KMS-11 (cell line): ENCODE measurements around the gene POLR2I.

Source experiments
- H2AFZ ChIP-seq: fragments of 200-600 bp; sonication (generic); 2 replicates; pipeline ENCODE4 v1.6.1; 2016; ENCODE audit warnings: antibody characterized with exemption, mixed run types, low read depth
- H3K27ac ChIP-seq: fragments of 200-600 bp; sonication (generic); 2 replicates; pipeline ENCODE4 v1.6.1; 2016; ENCODE audit warnings: mild to moderate bottlenecking, mixed run types
- H3K27me3 ChIP-seq: fragments of 200-600 bp; sonication (generic); 2 replicates; pipeline ENCODE4 v1.6.1; 2017; ENCODE audit warnings: mild to moderate bottlenecking, low read depth, mixed run types, moderate library complexity; ENCODE audit not compliant: insufficient read depth
- H3K36me3 ChIP-seq: fragments of 200-600 bp; sonication (generic); 2 replicates; pipeline ENCODE4 v1.6.1; 2017; ENCODE audit warnings: mild to moderate bottlenecking, mixed run types; ENCODE audit not compliant: insufficient read depth
- H3K4me1 ChIP-seq: fragments of 200-600 bp; sonication (generic); 2 replicates; pipeline ENCODE4 v1.6.1; 2016; ENCODE audit warnings: mild to moderate bottlenecking, low read depth, mixed run types; ENCODE audit not compliant: poor library complexity, severe bottlenecking
- H3K4me2 ChIP-seq: fragments of 200-600 bp; sonication (generic); 2 replicates; pipeline ENCODE4 v1.7.0; 2016; ENCODE audit warnings: mild to moderate bottlenecking, mixed run types
- H3K4me3 ChIP-seq: fragments of 200-600 bp; sonication (generic); IDR thresholded peaks from 2 replicates; pipeline ENCODE4 v1.6.1; 2017; ENCODE audit warnings: low read depth, low read length, mixed read lengths; ENCODE audit not compliant: insufficient read depth
- H3K79me2 ChIP-seq: fragments of 200-600 bp; sonication (generic); 2 replicates; pipeline ENCODE4 v1.6.1; 2016; ENCODE audit warnings: low read depth, mixed run types; ENCODE audit not compliant: insufficient read depth
- H3K9ac ChIP-seq: fragments of 200-600 bp; sonication (generic); 2 replicates; pipeline ENCODE4 v1.6.1; 2016; ENCODE audit warnings: mild to moderate bottlenecking, mixed run types
- H4K20me1 ChIP-seq: fragments of 200-600 bp; sonication (generic); 2 replicates; pipeline ENCODE4 v1.6.1; 2016; ENCODE audit warnings: mild to moderate bottlenecking, mixed run types; ENCODE audit not compliant: insufficient read depth
- CTCF ChIP-seq: fragments of 200-600 bp; sonication (generic); conservative IDR thresholded peaks from 2 replicates; pipeline ENCODE4 v1.6.1; 2017; ENCODE audit warnings: low read depth, mild to moderate bottlenecking, antibody characterized with exemption, low read length, moderate library complexity, mixed read lengths

POLR2I gene

DNA sequence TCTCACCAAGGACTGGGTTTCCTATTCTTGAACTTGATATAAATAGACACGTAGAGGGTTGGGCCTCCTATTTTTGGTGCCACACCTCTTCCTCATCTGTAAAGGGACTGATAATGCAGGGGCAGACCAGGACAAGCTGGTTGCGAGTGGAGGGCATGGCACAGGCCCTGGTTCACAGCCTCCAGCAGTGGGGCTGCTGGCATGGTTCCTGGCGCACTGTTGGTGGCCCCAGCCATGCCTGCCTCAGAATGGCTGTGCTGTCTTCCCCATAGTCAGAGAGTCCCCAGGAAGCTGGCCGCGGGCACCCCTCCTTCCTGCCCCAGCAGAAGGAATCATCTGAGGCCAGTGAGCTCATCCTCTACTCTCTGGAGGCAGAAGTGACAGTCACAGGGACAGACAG is 14.2 kb downstream of the POLR2I start:
- H3K4me1 ChIP-seq = peaks cover 2% of the 10 kb centered on the region
- no peak overlapping the region for H3K27ac ChIP-seq
- H4K20me1 ChIP-seq = no peaks in the 10 kb centered on the region
- TF ChIP-seq CTCF = no peak
- H3K79me2 ChIP-seq = no peaks in the 10 kb centered on the region
- H2AFZ ChIP-seq = no peak overlapping the region
- no peaks in the 10 kb centered on the region for H3K27me3 ChIP-seq
- no peak overlapping the region for H3K4me2 ChIP-seq
- no peak overlapping the region for H3K4me3 ChIP-seq
- H3K9ac ChIP-seq = no peak overlapping the region
- H3K36me3 ChIP-seq = no peaks in the 10 kb centered on the region; the same call in 1 of the 2 replicates

- H3K9ac ChIP-seq = no peak overlapping the region
- no peaks in the 10 kb centered on the region for H3K4me1 ChIP-seq
Observed at GRCh38 chr19:36099166-36099785, 15.4 kb downstream of the POLR2I start.

GRCh38 chr19:36097036-36097435 is 17.6 kb downstream of the POLR2I start:
- no peak overlapping the region for H3K9ac ChIP-seq
- no peaks in the 10 kb centered on the region; the same call in 1 of the 2 replicates for H3K36me3 ChIP-seq
- H4K20me1 ChIP-seq = no peaks in the 10 kb centered on the region
- no peak overlapping the region for H3K27ac ChIP-seq
- no peak overlapping the region for H3K4me3 ChIP-seq
- H3K4me2 ChIP-seq = no peak overlapping the region
- H3K79me2 ChIP-seq = no peaks in the 10 kb centered on the region
- TF ChIP-seq CTCF = no peak
- H3K4me1 ChIP-seq = no peaks in the 10 kb centered on the region
- H2AFZ ChIP-seq = no peak overlapping the region
- H3K27me3 ChIP-seq = no peaks in the 10 kb centered on the region

More at GRCh38 chr19:36099166-36099785, 15.4 kb downstream of the POLR2I start:
- Histone ChIP-seq H3K27ac (no peak overlapping the region), H2AFZ (no peak overlapping the region), H3K4me2 (no peak overlapping the region), H3K4me3 (no peak overlapping the region), H4K20me1 (no peaks in the 10 kb centered on the region), H3K79me2 (no peaks in the 10 kb centered on the region), H3K27me3 (no peaks in the 10 kb centered on the region), H3K36me3 (no peaks in the 10 kb centered on the region; the same call in 1 of the 2 replicates)
- no peak for TF ChIP-seq CTCF

GRCh38 chr19:36093687-36094086 is 21.0 kb downstream of the POLR2I start:
- H2AFZ ChIP-seq = no peak overlapping the region
- H3K9ac ChIP-seq = no peak overlapping the region
- no peaks in the 10 kb centered on the region for H3K4me1 ChIP-seq
- no peak overlapping the region for H3K4me2 ChIP-seq
- peaks cover 3% of the 10 kb centered on the region; the same call in 1 of the 2 replicates for H3K36me3 ChIP-seq
- no peaks in the 10 kb centered on the region for H3K27me3 ChIP-seq
- no peak overlapping the region for H3K27ac ChIP-seq
- H3K4me3 ChIP-seq = no peak overlapping the region
- TF ChIP-seq CTCF = no peak
- H3K79me2 ChIP-seq = no peaks in the 10 kb centered on the region
- no peaks in the 10 kb centered on the region for H4K20me1 ChIP-seq
